Muscle of leg (tissue), 11 donors: ENCODE measurements around the gene FGF5. TPM values are rescaled to one million over a fixed set of nuclear protein-coding genes. Genes with fewer than 3 reads are reported as not detected.
"Not testable (repeated sequence)": the region's sequence is repeated elsewhere in the genome, so short reads cannot be mapped to it uniquely, and the experiment has no call there.

Source experiments
- DNase-seq: peaks from one replicate; pipeline ENCODE4 v3.0.0; 2013
- H3K27ac ChIP-seq: one replicate; pipeline ENCODE4 v1.5.1; 2013; ENCODE audit warnings: mild to moderate bottlenecking, low read length, control low read depth
- H3K27me3 ChIP-seq: one replicate; pipeline ENCODE4 v1.6.1; 2013; ENCODE audit warnings: low read length; ENCODE audit not compliant: control insufficient read depth, insufficient read depth
- H3K36me3 ChIP-seq: one replicate; pipeline ENCODE4 v1.6.1; 2013; ENCODE audit warnings: low read length; ENCODE audit not compliant: control insufficient read depth, insufficient read depth
- H3K4me1 ChIP-seq: one replicate; pipeline ENCODE4 v1.6.1; 2013; ENCODE audit warnings: low read length; ENCODE audit not compliant: control insufficient read depth, insufficient read depth
- H3K4me3 ChIP-seq: one replicate; pipeline ENCODE4 v1.5.1; 2013; ENCODE audit warnings: low read length, control low read depth
- H3K9me3 ChIP-seq: replicated peaks from 2 replicates; pipeline ENCODE4 v1.6.1; 2013; ENCODE audit warnings: low read depth, low read length; ENCODE audit not compliant: control insufficient read depth
- WGBS: methylation state at CpG from one replicate; pipeline ENCODE4 v1.1.5; 2013; ENCODE audit warnings: missing lambda C conversion rate; ENCODE audit not compliant: insufficient coverage; 5-methylcytosine and 5-hydroxymethylcytosine counted together
- polyA plus RNA-seq, 8 donors: library from polyadenylated mRNA; unstranded; fragments of 120-200 nt; gene quantifications; one replicate each; pipeline versions ENCODE4 v1.2.1 to v1.2.3, GENCODE V29; 2013; ENCODE audit warnings: inconsistent platforms in 1 of 8, low replicate concordance in 1 of 8; ENCODE audit not compliant: insufficient read length in 8 of 8, insufficient read depth in 1 of 8
- total RNA-seq: library from RNA; stranded (reverse); fragments of 120-200 nt; gene quantifications from one replicate; pipeline ENCODE4 v1.2.4, GENCODE V29; 2013

FGF5 gene
- total and polyA plus RNA-seq, 9 donors: 0.09 to 2.1 (median 0.84) TPM

DNA sequence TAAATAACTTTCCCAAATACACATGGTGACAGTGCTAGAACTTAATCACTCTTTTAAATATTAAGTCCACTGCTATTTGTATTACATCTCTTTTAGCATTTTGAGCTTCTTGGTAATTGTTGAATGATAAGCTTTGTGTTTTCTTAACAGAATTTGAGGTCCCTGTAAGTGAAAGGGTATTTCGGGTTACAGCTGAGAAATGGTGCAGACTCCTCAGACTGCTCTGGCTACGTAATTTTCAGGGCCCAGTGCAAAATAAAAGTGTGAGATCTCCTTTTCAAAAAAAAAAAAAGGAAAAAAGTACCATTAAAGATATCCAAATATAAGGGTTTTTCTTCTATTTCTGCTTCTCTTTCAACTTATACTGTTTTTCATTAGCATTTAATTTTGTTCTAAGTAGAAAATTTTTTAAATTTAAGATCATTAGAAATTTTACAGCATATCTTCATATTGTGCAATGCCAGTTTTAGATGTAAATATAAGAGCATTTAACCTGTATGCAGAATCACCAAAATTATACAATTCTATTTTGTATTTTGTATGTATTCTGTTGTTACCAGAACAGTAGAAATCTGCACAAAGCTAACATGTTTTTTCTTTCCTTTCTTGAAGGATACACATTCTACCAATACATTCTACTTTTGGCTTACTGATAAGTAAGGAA, 33.6 kb upstream of the FGF5 start:
- H3K27me3 ChIP-seq: no peaks in the 10 kb centered on the region
- H3K4me3 ChIP-seq: no peak overlapping the region
- no peak for DNase-seq
- H3K4me1 ChIP-seq: no peaks in the 10 kb centered on the region
- no peaks in the 10 kb centered on the region for H3K36me3 ChIP-seq
- WGBS: no CpG with 5 or more reads among the region's 2 CpGs
- H3K9me3 ChIP-seq: no peaks in the 10 kb centered on the region
- H3K27ac ChIP-seq: no peak overlapping the region

DNA sequence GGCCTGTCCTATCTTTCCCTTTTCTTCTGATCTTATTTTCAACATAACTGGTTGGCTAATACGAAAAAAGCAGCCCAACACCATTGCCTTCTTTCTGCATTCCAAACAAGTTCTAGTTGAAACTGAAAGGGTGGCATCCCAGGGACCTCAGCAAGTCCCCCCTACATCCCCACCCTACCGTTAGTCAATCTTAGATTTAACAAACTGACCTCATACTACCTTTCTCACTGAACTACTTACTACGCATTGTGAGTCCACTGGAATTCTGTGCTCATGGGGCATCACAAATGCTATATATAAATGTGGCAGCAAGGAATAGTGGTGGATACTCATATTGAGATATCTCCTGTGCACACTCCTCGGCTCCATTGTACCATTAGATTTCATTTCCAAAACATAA, 33.1 kb upstream of the FGF5 start:
- Histone ChIP-seq H3K4me3 (no peak overlapping the region), H3K27ac (no peak overlapping the region), H3K9me3 (no peaks in the 10 kb centered on the region), H3K4me1 (no peaks in the 10 kb centered on the region), H3K27me3 (no peaks in the 10 kb centered on the region), H3K36me3 (no peaks in the 10 kb centered on the region)
- no peak for DNase-seq
- WGBS: 100% methylated on average over 1 of the region's 4 CpGs

DNA sequence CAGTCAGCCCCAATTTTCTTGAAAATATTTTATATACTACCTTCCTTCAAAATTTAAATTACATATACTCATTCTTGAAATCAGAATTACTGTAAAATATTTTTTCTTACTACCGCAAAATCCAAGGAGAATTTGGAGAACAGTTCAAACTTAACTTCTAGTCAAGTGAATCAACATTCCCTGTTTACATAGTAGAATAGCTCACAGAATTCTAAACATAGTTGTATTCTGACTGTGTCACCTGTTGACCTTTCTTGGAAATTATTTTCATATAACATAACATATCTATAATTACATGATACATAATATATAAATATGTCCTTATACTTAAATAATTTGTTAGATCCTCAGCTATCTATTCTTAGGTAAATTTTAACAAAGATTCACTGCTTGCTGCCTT, 31.0 kb upstream of the FGF5 start:
- Histone ChIP-seq H3K36me3 (no peaks in the 10 kb centered on the region), H3K27me3 (no peaks in the 10 kb centered on the region), H3K9me3 (no peaks in the 10 kb centered on the region), H3K4me3 (no peak overlapping the region), H3K27ac (no peak overlapping the region), H3K4me1 (no peaks in the 10 kb centered on the region)
- no peak for DNase-seq
- no CpG with 5 or more reads among the region's 1 CpG for WGBS

DNA sequence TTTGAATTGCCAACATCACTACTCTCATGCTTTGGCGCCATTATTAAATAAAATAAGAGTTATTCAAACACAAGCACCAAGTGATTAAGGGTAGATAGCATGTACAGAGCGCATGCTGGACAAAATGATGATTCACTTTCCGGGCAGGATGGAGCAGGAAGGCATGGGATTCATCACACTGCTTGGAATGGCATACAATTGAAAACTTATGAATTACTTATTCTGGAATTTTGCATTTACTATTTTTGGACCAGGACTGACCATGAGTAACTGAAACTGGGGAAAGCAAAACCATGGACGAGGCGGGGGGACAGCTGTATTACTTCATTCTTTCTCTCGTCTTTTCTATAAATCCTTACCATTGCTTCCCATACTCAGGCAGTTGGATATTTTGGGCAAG, 28.5 kb upstream of the FGF5 start:
- Histone ChIP-seq H3K9me3 (no peaks in the 10 kb centered on the region), H3K27me3 (no peaks in the 10 kb centered on the region), H3K4me3 (no peak overlapping the region), H3K4me1 (no peaks in the 10 kb centered on the region), H3K36me3 (no peaks in the 10 kb centered on the region), H3K27ac (no peak overlapping the region)
- WGBS: 60% methylated on average over 1 of the region's 6 CpGs
- no peak for DNase-seq

DNA sequence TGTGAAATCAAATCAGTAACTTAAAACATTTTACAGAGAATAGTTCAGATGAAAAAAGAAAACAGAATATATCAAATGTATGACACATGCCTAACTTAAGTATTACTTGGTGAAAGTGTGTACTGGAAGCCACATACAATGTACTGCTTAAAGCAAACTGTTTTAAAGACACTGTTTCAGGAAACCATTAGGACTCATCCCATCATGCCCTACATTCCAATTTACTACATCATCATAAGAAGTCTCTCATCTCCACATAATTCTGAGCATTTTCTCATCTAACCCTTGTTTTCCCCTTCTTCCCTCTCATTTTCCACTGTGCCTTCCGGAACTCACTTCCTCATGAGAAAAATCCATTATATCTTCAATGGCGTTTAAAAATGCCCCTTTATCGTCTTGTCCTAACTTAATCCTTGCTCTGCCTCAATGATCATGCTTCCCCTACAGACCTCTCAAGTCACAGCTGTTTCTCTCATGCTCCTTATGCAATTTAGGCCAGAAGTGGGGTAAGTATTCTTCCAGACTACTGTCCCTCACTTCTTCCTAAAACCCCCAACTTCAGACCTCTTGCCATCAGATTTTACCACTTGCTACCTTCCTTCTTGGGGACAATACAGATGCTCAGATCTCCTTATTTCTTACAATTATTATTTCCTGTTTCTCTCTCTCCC, 26.8 kb upstream of the FGF5 start:
- DNase-seq: peak; percentile 50
- no peak overlapping the region for H3K27ac ChIP-seq
- WGBS: 90% methylated on average over 1 of the region's 3 CpGs
- H3K36me3 ChIP-seq: no peaks in the 10 kb centered on the region
- no peaks in the 10 kb centered on the region for H3K9me3 ChIP-seq
- H3K4me1 ChIP-seq: no peaks in the 10 kb centered on the region
- no peaks in the 10 kb centered on the region for H3K27me3 ChIP-seq
- H3K4me3 ChIP-seq: no peak overlapping the region

DNA sequence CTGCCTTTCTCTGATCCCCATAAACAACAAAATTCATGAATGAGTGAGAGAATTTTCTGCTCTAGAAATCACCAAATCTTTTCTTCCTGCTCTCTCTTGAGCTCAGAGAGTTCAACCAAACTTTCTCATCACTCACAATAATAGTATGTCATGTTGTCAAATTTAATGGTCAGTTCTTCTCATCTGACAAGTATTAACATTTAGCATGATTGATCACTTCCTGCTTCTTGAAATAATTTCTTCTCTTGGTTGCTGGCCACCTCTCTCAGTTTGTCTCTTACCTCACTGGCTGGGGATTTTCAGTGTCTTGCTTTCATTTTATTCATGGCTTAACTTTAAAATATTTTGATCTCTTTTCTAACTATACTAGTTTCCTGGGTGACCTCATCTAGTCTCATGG, 25.5 kb upstream of the FGF5 start:
- H3K4me1 ChIP-seq: no peaks in the 10 kb centered on the region
- H3K27ac ChIP-seq: no peak overlapping the region
- DNase-seq: no peak
- H3K9me3 ChIP-seq: no peaks in the 10 kb centered on the region
- no peaks in the 10 kb centered on the region for H3K27me3 ChIP-seq
- no peak overlapping the region for H3K4me3 ChIP-seq
- H3K36me3 ChIP-seq: no peaks in the 10 kb centered on the region

- Histone ChIP-seq H3K36me3 (no peaks in the 10 kb centered on the region), H3K4me3 (no peak overlapping the region), H3K4me1 (no peaks in the 10 kb centered on the region), H3K27ac (no peak overlapping the region), H3K27me3 (no peaks in the 10 kb centered on the region), H3K9me3 (no peaks in the 10 kb centered on the region)
- no peak for DNase-seq
- 53% methylated on average over 4 of the region's 6 CpGs for WGBS
Measured at GRCh38 chr4:80243274-80244018, 23.0 kb upstream of the FGF5 start.

DNA sequence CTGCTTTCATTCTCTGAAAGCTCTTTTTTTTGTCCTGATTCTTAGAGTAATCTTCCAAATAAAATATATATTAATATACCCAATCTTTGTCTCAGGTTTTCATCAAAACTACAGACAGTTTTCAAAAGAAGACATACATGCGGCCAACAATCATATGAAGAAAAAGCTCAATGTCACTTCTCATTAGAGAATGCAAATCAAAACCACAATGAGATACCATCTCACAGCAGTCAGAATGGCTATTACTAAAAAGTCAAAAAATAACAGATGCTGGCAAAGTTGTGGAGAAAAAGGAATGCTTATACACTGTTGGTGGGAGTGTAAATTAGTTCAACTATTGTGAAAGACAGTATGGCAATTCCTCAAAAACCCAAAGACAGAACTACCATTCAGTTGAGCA, 19.0 kb upstream of the FGF5 start:
- not testable (repeated sequence) for H3K27ac ChIP-seq, DNase-seq, H3K27me3 ChIP-seq, H3K4me3 ChIP-seq, H3K9me3 ChIP-seq, H3K36me3 ChIP-seq, H3K4me1 ChIP-seq
- no CpG with 5 or more reads among the region's 1 CpG for WGBS

DNA sequence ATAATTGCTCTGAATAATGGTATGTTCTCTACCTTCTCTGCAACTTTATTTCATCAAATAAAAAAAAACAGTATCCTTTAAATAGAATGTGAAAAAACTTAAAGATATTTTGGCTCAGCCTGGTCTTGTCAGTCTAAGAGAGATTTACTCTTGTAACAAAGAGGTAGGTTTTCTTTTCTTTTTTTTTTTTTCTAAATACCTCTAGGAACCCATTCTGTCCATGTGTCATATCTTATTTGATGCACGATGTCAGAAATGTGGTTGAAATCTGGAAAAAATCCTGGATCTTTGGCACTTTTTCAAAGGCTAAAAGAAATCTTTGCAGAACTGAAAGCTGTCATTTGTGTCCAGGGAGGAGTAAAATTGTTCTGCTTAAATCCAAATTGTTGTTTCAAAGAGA, 17.3 kb upstream of the FGF5 start:
- Histone ChIP-seq H3K9me3 (no peaks in the 10 kb centered on the region), H3K27me3 (no peaks in the 10 kb centered on the region), H3K4me3 (no peak overlapping the region), H3K27ac (no peak overlapping the region), H3K4me1 (no peaks in the 10 kb centered on the region), H3K36me3 (no peaks in the 10 kb centered on the region)
- no CpG with 5 or more reads among the region's 1 CpG for whole genome bisulfite sequencing
- no peak for DNase-seq

DNA sequence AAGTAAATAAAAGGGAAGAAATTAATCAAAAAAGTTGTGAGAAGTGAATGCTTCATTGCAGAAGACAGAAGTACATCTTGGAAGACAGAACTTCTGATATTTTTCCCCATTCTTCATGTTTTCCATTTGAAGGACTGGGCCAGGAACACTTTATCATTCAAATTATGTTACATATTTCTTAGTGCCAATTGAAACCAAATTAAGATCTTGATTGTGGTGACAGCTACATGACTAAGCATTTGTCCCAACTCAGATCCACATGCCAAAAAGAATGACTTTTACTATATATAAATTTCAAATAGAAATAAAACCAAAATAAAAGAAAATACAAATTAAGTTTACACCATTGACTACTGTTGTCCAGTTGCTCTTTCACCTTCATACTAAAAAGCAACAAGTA, 14.0 kb upstream of the FGF5 start:
- Histone ChIP-seq H3K36me3 (no peaks in the 10 kb centered on the region), H3K4me3 (no peak overlapping the region), H3K9me3 (no peaks in the 10 kb centered on the region), H3K4me1 (no peaks in the 10 kb centered on the region), H3K27ac (no peak overlapping the region), H3K27me3 (no peaks in the 10 kb centered on the region)
- DNase-seq: no peak
